ENCODE data around the gene DCAF7.

The DCAF7 gene

GRCh38 chr17:63549946-63550816 is at the start of gene DCAF7:
DCAF7 (plus strand) TSS chr17:63550477; CDS start chr17:63550678, 201 bp downstream.
- peak; percentile 65 for TF ChIP-seq GATA2 (IDR thresholded peaks at IDR 0.05; ENCODE audit: low read depth, low read length)
- TF ChIP-seq GATA3 (IDR thresholded peaks at IDR 0.05; ENCODE audit: low read depth, low read length) = no peak

- TF ChIP-seq GATA3 (IDR thresholded peaks at IDR 0.05; ENCODE audit: low read depth, low read length) = no peak
- no peak for TF ChIP-seq GATA2 (IDR thresholded peaks at IDR 0.05; ENCODE audit: low read depth, low read length)
These were observed 49.5 kb upstream of the DCAF7 start for GRCh38 chr17:63500543-63501390.

- TF ChIP-seq GATA3 (IDR thresholded peaks at IDR 0.05; ENCODE audit: low read depth, low read length) (no peak), GATA2 (IDR thresholded peaks at IDR 0.05; ENCODE audit: low read depth, low read length) (no peak)
These were observed 47.0 kb upstream of the DCAF7 start for GRCh38 chr17:63503341-63503705.

GRCh38 chr17:63504261-63504660 is 46.0 kb upstream of the DCAF7 start:
- no peak for TF ChIP-seq GATA3 (IDR thresholded peaks at IDR 0.05; ENCODE audit: low read depth, low read length)

GRCh38 chr17:63505341-63505740 is 44.9 kb upstream of the DCAF7 start:
- TF ChIP-seq GATA2 (IDR thresholded peaks at IDR 0.05; ENCODE audit: low read depth, low read length) = no peak
- TF ChIP-seq GATA3 (IDR thresholded peaks at IDR 0.05; ENCODE audit: low read depth, low read length) = no peak

- no peak for TF ChIP-seq GATA3 (IDR thresholded peaks at IDR 0.05; ENCODE audit: low read depth, low read length)
- no peak for TF ChIP-seq GATA2 (IDR thresholded peaks at IDR 0.05; ENCODE audit: low read depth, low read length)
These were observed 43.6 kb upstream of the DCAF7 start for GRCh38 chr17:63506627-63507026.

GRCh38 chr17:63511331-63511730 is 38.9 kb upstream of the DCAF7 start:
- no peak for TF ChIP-seq GATA3 (IDR thresholded peaks at IDR 0.05; ENCODE audit: low read depth, low read length)
- no peak for TF ChIP-seq GATA2 (IDR thresholded peaks at IDR 0.05; ENCODE audit: low read depth, low read length)

- no peak for TF ChIP-seq GATA3 (IDR thresholded peaks at IDR 0.05; ENCODE audit: low read depth, low read length)
- TF ChIP-seq GATA2 (IDR thresholded peaks at IDR 0.05; ENCODE audit: low read depth, low read length) = no peak
These were observed 37.9 kb upstream of the DCAF7 start for GRCh38 chr17:63512388-63512787.

- TF ChIP-seq GATA3 (IDR thresholded peaks at IDR 0.05; ENCODE audit: low read depth, low read length) (no peak), GATA2 (IDR thresholded peaks at IDR 0.05; ENCODE audit: low read depth, low read length) (no peak)
These were observed 37.2 kb upstream of the DCAF7 start for GRCh38 chr17:63512896-63513644.

GRCh38 chr17:63514477-63514876 is 35.8 kb upstream of the DCAF7 start:
- TF ChIP-seq GATA2 (IDR thresholded peaks at IDR 0.05; ENCODE audit: low read depth, low read length) = no peak
- no peak for TF ChIP-seq GATA3 (IDR thresholded peaks at IDR 0.05; ENCODE audit: low read depth, low read length)

- TF ChIP-seq GATA3 (IDR thresholded peaks at IDR 0.05; ENCODE audit: low read depth, low read length) (no peak), GATA2 (IDR thresholded peaks at IDR 0.05; ENCODE audit: low read depth, low read length) (no peak)
These were observed 35.3 kb upstream of the DCAF7 start for GRCh38 chr17:63514974-63515373.

- TF ChIP-seq GATA3 (IDR thresholded peaks at IDR 0.05; ENCODE audit: low read depth, low read length) (no peak), GATA2 (IDR thresholded peaks at IDR 0.05; ENCODE audit: low read depth, low read length) (no peak)
These were observed 34.9 kb upstream of the DCAF7 start for GRCh38 chr17:63515426-63515825.

GRCh38 chr17:63516910-63517824 is 33.1 kb upstream of the DCAF7 start:
- TF ChIP-seq GATA2 (IDR thresholded peaks at IDR 0.05; ENCODE audit: low read depth, low read length) (no peak), GATA3 (IDR thresholded peaks at IDR 0.05; ENCODE audit: low read depth, low read length) (no peak)
